BE2C (cell line): ENCODE measurements around the gene CPT1C.

ENCODE experiments used
- DNase-seq: peaks from one replicate; pipeline ENCODE4 v3.0.0-alpha.2; 2020
- H3K27me3 ChIP-seq: fragments of 250-450 bp; sonication (Bioruptor Pico); 2 replicates; pipeline ENCODE4 v1.5.1; 2020; ENCODE audit warnings: mild to moderate bottlenecking
- H3K36me3 ChIP-seq: fragments of 250-450 bp; sonication (Bioruptor Pico); 2 replicates; pipeline ENCODE4 v1.5.1; 2020; ENCODE audit warnings: mild to moderate bottlenecking
- H3K4me1 ChIP-seq: fragments of 250-450 bp; sonication (Bioruptor Pico); 2 replicates; pipeline ENCODE4 v1.5.1; 2020
- H3K4me3 ChIP-seq: 2 replicates; pipeline ENCODE4 v1.5.1; 2011; ENCODE audit warnings: low read depth, low read length
- H3K9me3 ChIP-seq: fragments of 250-450 bp; sonication (Bioruptor Pico); 2 replicates; pipeline ENCODE4 v1.5.1; 2020
- CTCF ChIP-seq: IDR thresholded peaks from 2 replicates; pipeline ENCODE4 v1.5.1; 2012; ENCODE audit warnings: mild to moderate bottlenecking, low read depth, low read length

CPT1C gene

GRCh38 chr19:49687566-49688316, 3.2 kb upstream of the CPT1C start:
- Histone ChIP-seq H3K27me3 (peaks cover 11% of the 10 kb centered on the region; the same call in 1 of the 2 replicates), H3K4me1 (peaks cover 5% of the 10 kb centered on the region; the same call in 1 of the 2 replicates), H3K4me3 (no peak overlapping the region), H3K9me3 (no peaks in the 10 kb centered on the region), H3K36me3 (peaks cover 37% of the 10 kb centered on the region)
- TF ChIP-seq CTCF, result no peak
- DNase-seq, result no peak

- Histone ChIP-seq H3K36me3 (peaks cover 30% of the 10 kb centered on the region), H3K27me3 (peaks cover 11% of the 10 kb centered on the region; the same call in 1 of the 2 replicates), H3K4me3 (no peak overlapping the region), H3K4me1 (peaks cover 5% of the 10 kb centered on the region; the same call in 1 of the 2 replicates), H3K9me3 (no peaks in the 10 kb centered on the region)
- TF ChIP-seq CTCF, result no peak
- no peak for DNase-seq
Measured at GRCh38 chr19:49688531-49689132, 2.3 kb upstream of the CPT1C start.

DNA sequence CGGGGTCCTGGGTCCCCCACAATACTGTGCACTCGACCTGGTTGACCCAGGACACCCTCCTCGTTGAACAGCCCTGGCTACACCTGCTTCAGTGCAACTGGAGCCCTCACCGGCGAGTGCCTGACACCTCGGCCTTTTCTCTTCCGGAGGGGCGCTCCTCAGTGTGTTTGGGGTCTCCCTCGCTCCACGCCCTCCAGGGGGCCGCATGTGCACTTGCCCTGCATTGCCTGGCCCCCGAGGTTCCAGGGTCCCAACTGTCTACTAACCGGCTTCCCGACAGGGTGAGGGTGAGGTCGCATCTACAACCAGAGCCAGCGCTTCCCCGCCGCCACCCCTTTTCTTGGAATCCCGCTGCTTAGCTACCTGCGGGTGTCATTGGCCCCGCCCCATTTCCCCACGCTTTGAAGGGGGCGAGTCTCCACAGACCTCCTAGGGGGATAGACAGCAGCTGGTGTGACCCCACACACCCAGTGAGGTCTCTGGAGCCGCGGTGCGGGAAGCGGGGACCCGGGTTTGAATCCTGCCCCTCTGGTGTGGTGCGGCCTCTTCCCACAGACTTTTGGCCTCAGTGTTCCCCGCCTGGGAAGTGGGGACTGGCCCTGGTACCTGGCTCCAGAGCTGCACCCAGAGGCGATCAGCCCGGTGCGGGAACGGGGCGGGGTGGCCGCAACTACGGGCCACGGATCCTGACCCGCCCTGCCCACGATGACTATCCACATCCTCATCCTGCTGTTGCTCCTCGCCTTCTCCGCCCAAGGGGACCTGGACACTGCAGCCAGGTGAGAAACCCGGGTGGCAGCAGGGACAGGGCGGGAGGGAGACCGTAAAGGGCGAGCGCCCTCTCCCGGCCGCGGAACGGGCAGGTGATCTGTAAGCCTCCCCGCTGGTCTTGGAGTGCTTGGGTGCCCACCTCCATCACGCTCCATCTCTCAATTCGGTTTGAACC, 1.5 kb upstream of the CPT1C start, which contains the start of gene ADM5:
ADM5 (plus strand) TSS at position 462 of the 946 bp plus-strand sequence; CDS start at position 706, 244 bp downstream.
- peak; percentile 63 for TF ChIP-seq CTCF
- Histone ChIP-seq H3K4me1 (peaks cover 5% of the 10 kb centered on the region; the same call in 1 of the 2 replicates), H3K36me3 (peaks cover 22% of the 10 kb centered on the region), H3K27me3 (peaks cover 11% of the 10 kb centered on the region; the same call in 1 of the 2 replicates), H3K9me3 (no peaks in the 10 kb centered on the region), H3K4me3 (peak within 1 kb of the TSS; percentile 66)
- peak; percentile 71 for DNase-seq

GRCh38 chr19:49690079-49690655, 749 bp upstream of the CPT1C start:
- TF ChIP-seq CTCF, result no peak
- DNase-seq, result no peak
- Histone ChIP-seq H3K4me1 (peaks cover 5% of the 10 kb centered on the region; the same call in 1 of the 2 replicates), H3K27me3 (peaks cover 11% of the 10 kb centered on the region; the same call in 1 of the 2 replicates), H3K9me3 (no peaks in the 10 kb centered on the region), H3K4me3 (peak overlapping the region; percentile 66), H3K36me3 (peaks cover 15% of the 10 kb centered on the region)

DNA sequence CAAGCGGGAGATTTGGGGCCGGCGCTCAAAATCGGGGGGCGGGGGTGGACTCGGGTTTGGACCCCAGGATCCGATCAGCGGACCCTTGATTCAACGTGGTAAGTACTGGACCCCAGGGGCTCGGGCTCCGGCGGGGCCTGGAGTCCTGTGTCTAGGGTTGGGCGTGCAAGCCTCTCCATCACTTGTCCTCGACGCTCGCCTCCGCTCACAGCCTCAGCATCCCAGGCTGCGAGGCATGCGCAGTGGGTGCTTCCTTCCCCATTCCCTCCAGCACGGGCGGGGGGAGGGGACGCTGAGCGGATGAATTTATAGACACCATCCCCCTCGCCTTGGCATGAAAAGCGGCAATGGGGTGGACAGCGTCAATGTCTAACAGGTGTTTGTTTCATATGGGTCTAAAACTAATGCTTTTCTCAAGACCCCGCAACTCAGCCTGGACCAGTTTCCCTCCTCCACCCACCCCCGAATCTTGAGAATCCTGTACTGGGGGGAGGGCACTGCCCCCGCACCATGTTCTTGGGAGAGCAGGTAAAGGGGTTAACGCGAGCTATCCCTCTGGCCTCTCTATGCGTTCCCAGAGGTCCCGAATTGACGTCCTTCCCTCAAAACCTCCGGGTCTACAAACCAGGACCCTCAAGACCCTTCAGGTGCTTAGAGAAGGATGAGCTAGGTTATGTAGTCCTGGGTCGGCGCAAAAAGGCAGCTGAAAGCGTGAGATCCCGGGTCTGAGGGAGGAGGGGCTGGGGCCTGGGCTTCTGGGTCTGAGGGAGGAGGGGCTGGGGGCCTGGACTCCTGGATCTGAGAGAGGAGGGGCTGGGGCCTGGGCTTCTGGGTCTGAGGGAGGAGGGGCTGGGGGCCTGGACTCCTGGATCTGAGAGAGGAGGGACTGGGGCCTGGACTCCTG, 579 bp downstream of the CPT1C start:
- Histone ChIP-seq H3K9me3 (no peaks in the 10 kb centered on the region), H3K4me3 (peak overlapping the region; percentile 66), H3K4me1 (peaks cover 5% of the 10 kb centered on the region; the same call in 1 of the 2 replicates), H3K27me3 (peaks cover 11% of the 10 kb centered on the region; the same call in 1 of the 2 replicates), H3K36me3 (0 out of 2 replicates have a peak, but pooled peaks cover 4% of the 10 kb centered on the region)
- no peak for TF ChIP-seq CTCF
- peak; percentile 79 for DNase-seq
